ENCODE data around the gene CYP39A1. TPM values are rescaled to one million over a fixed set of nuclear protein-coding genes. Genes with fewer than 3 reads are reported as not detected.

The CYP39A1 gene
- polyA plus RNA-seq, 2 of the 4 experiments (the other 2 are of a cell fraction): 0.26 to 0.78 TPM

Other genes with a start within 250 kb of the CYP39A1 start
- not detected in 2 replicates for gene RCAN2, start 161.4 kb downstream of the CYP39A1 start, polyA plus RNA-seq (2011; rRNA removed)
- not detected in 3 replicates for gene RCAN2, start 161.4 kb downstream of the CYP39A1 start, polyA plus RNA-seq (2017; fragmentation: RNase III; extraction: RNeasy Plus Mini Kit Qiagen cat#74134 plus additional on column Dnase treatment)
- gene SLC25A27, start 157 bp upstream of the CYP39A1 start, polyA plus RNA-seq (2011; rRNA removed): 3.5 and 4.7 TPM in 2 replicates
- gene SLC25A27, start 157 bp upstream of the CYP39A1 start, polyA plus RNA-seq (2017; fragmentation: RNase III; extraction: RNeasy Plus Mini Kit Qiagen cat#74134 plus additional on column Dnase treatment): 0.98 to 1.9 TPM (median 1.4 TPM) in 3 replicates
- 0.03 TPM in 2 replicates for gene TDRD6, start 35.1 kb upstream of the CYP39A1 start, polyA plus RNA-seq (2011; rRNA removed)
- gene TDRD6, start 35.1 kb upstream of the CYP39A1 start, polyA plus RNA-seq (2017; fragmentation: RNase III; extraction: RNeasy Plus Mini Kit Qiagen cat#74134 plus additional on column Dnase treatment): not detected in 3 replicates
- 0.04 TPM in 1 of 2 replicates, not detected in the other for gene PLA2G7, start 82.6 kb upstream of the CYP39A1 start, polyA plus RNA-seq (2011; rRNA removed)
- not detected in 3 replicates for gene PLA2G7, start 82.6 kb upstream of the CYP39A1 start, polyA plus RNA-seq (2017; fragmentation: RNase III; extraction: RNeasy Plus Mini Kit Qiagen cat#74134 plus additional on column Dnase treatment)
- not detected in 2 replicates for gene ANKRD66, start 94.1 kb upstream of the CYP39A1 start, polyA plus RNA-seq (2011; rRNA removed)
- gene ANKRD66, start 94.1 kb upstream of the CYP39A1 start, polyA plus RNA-seq (2017; fragmentation: RNase III; extraction: RNeasy Plus Mini Kit Qiagen cat#74134 plus additional on column Dnase treatment): not detected in 3 replicates
- gene MEP1A, start 140.6 kb upstream of the CYP39A1 start, polyA plus RNA-seq (2011; rRNA removed): not detected in 2 replicates
- not detected in 3 replicates for gene MEP1A, start 140.6 kb upstream of the CYP39A1 start, polyA plus RNA-seq (2017; fragmentation: RNase III; extraction: RNeasy Plus Mini Kit Qiagen cat#74134 plus additional on column Dnase treatment)

Measured in A549 (cell line).